ENCODE data around the gene GPX2. TPM values are rescaled to one million over a fixed set of nuclear protein-coding genes. Genes with fewer than 3 reads are reported as not detected.

Gene GPX2
- total RNA-seq, 2 donors from 2014 or later: 18.9 to 55.0 TPM

DNA sequence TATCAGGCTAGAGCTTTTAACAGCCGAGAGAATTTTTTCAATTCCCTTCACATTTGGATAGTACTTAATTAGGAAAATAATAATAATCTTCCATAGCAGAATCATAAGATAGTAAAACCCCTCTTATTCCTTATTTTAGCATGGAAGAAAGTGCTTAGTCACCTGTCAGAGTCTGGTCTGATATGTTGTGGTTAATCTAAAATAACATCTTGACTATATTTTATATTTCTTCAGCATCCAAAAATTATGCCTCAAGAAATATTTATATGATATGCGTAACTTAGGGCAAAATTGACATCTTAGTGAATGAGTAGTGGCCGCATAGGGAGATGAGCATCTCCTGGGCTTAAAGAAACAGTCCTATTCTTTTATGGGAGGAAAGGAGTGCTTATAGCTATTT is 15.5 kb downstream of the GPX2 start:
- Histone ChIP-seq H3K36me3 (peaks cover 0 to 5% of the 10 kb centered on the region in 2 donors), H3K27me3 (replicated peaks; ENCODE audit: insufficient read depth) (no peaks in the 10 kb centered on the region), H3K9me3 (no peaks in the 10 kb centered on the region), H3K27ac (no peak overlapping the region), H3K4me1 (replicated peaks) (no peaks in the 10 kb centered on the region), H3K4me3 (no peak overlapping the region)
- DNase-seq (ENCODE audit: low spot score): no peak
- WGBS: 89% methylated on average over 3 of the region's 3 CpGs
- intact Hi-C loops (cut with DNase I): no loop called here
- TF ChIP-seq POLR2AphosphoS5 (IDR thresholded peaks at IDR 0.05) (no peak), POLR2A (IDR thresholded peaks at IDR 0.05) (no peak), CTCF (IDR thresholded peaks at IDR 0.05) (no peak)

DNA sequence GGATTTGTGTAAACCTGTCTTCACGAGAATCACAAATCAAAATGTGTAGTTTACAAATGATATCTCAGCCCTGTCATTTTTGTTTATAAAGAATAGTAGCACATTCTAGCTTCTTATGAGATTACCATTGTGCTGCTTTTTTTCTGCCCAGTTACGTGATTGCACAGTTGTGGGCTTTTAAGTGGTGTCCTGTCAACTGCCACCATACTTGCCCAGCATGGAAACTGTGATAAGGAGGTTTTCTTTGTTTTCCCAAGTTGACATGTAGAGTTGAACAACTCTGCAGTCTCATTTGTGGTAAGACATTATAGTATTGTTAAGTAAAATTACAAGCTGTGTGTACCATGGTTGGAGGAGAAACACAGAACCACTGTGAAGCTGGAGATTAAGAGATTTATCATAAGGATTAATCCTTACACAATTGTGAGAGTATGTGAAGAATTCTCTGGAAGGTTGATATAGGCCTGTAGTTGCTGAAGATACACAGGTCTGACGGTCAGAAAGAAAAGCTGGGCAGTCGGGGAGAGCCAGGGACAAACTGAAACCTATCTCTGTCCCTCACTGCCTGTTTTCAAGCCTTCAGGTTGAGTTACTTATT is 16.0 kb downstream of the GPX2 start:
- Histone ChIP-seq H3K27ac (no peak overlapping the region), H3K9me3 (no peaks in the 10 kb centered on the region), H3K4me1 (replicated peaks) (no peaks in the 10 kb centered on the region), H3K27me3 (replicated peaks; ENCODE audit: insufficient read depth) (no peaks in the 10 kb centered on the region), H3K36me3 (peaks cover 0 to 5% of the 10 kb centered on the region in 2 donors), H3K4me3 (no peak overlapping the region)
- TF ChIP-seq POLR2AphosphoS5 (IDR thresholded peaks at IDR 0.05): no peak
- no peak for TF ChIP-seq CTCF (IDR thresholded peaks at IDR 0.05)
- no peak for TF ChIP-seq POLR2A (IDR thresholded peaks at IDR 0.05)
- 73% methylated on average over 4 of the region's 4 CpGs for WGBS
- no peak for DNase-seq (ENCODE audit: low spot score)
- intact Hi-C loops (cut with DNase I): no loop called here

- Histone ChIP-seq H3K4me1 (replicated peaks) (no peaks in the 10 kb centered on the region), H3K4me3 (no peak overlapping the region), H3K27me3 (replicated peaks; ENCODE audit: insufficient read depth) (no peaks in the 10 kb centered on the region), H3K9me3 (no peaks in the 10 kb centered on the region), H3K27ac (no peak overlapping the region), H3K36me3 (no peaks in the 10 kb centered on the region)
- intact Hi-C loops (cut with DNase I): no loop called here
- no peak for TF ChIP-seq POLR2AphosphoS5 (IDR thresholded peaks at IDR 0.05)
- TF ChIP-seq POLR2A (IDR thresholded peaks at IDR 0.05): no peak
- TF ChIP-seq CTCF (IDR thresholded peaks at IDR 0.05): no peak
- DNase-seq (ENCODE audit: low spot score): no peak
- WGBS: 85% methylated on average over 3 of the region's 3 CpGs
Observed at GRCh38 chr14:64923015-64923414, 19.5 kb downstream of the GPX2 start.

DNA sequence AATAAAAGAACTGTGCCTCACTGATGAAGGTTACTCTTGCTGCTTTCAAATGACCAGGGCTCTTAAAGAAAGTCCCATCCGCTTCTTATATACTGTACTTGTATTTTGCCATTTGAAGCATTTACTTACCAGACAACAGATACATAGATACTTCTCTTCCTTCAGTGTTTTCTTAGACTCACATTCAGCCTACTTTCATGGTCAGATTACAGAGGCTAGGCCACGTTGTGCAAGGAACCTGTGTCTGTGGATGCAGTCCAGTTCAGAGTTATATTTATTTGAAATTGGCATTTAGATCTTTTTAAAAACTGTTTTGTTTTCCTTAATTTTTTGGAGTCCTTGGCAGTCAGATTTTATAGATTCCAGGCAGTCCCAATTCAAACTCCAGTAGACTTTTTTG is 22.1 kb downstream of the GPX2 start:
- 93% methylated on average over 2 of the region's 2 CpGs for WGBS
- TF ChIP-seq POLR2A (IDR thresholded peaks at IDR 0.05) (no peak), POLR2AphosphoS5 (IDR thresholded peaks at IDR 0.05) (no peak), CTCF (IDR thresholded peaks at IDR 0.05) (no peak)
- no peak overlapping the region for H3K4me3 ChIP-seq
- no peaks in the 10 kb centered on the region for H3K9me3 ChIP-seq
- intact Hi-C loops (cut with DNase I): no loop called here
- no peak overlapping the region for H3K27ac ChIP-seq
- DNase-seq (ENCODE audit: low spot score): no peak
- H3K27me3 ChIP-seq (replicated peaks; ENCODE audit: insufficient read depth): no peaks in the 10 kb centered on the region
- H3K4me1 ChIP-seq (replicated peaks): no peaks in the 10 kb centered on the region
- H3K36me3 ChIP-seq: no peaks in the 10 kb centered on the region

GRCh38 chr14:64919618-64920017 is 22.9 kb downstream of the GPX2 start:
- Histone ChIP-seq H3K9me3 (no peaks in the 10 kb centered on the region), H3K4me1 (replicated peaks) (peaks cover 6% of the 10 kb centered on the region), H3K4me3 (no peak overlapping the region), H3K27ac (no peak overlapping the region), H3K36me3 (no peaks in the 10 kb centered on the region), H3K27me3 (replicated peaks; ENCODE audit: insufficient read depth) (no peaks in the 10 kb centered on the region)
- WGBS: 95% methylated on average over 5 of the region's 5 CpGs
- intact Hi-C loops (cut with DNase I): no loop called here
- TF ChIP-seq CTCF (IDR thresholded peaks at IDR 0.05): no peak
- TF ChIP-seq POLR2AphosphoS5 (IDR thresholded peaks at IDR 0.05): no peak
- TF ChIP-seq POLR2A (IDR thresholded peaks at IDR 0.05): no peak
- no peak for DNase-seq (ENCODE audit: low spot score)
